GM12892 (cell line): ENCODE data around the gene KLHL35.

Experiments used
- POLR2A ChIP-seq: IDR thresholded peaks from 2 replicates; pipeline ENCODE4 v1.6.1; 2011; ENCODE audit warnings: low read depth, low read length, control low read depth
- POLR2AphosphoS5 ChIP-seq: IDR thresholded peaks from 2 replicates; pipeline ENCODE4 v1.6.1; 2011; ENCODE audit warnings: low read depth, low read length, control low read depth
- TAF1 ChIP-seq: IDR thresholded peaks from 2 replicates; pipeline ENCODE4 v1.6.1; 2011; ENCODE audit warnings: low read depth, mild to moderate bottlenecking, control low read depth, low read length, borderline replicate concordance

GRCh38 chr11:75408957-75409219 is 24.1 kb downstream of the KLHL35 start:
- no peak for TF ChIP-seq TAF1
- TF ChIP-seq POLR2A, result no peak
- no peak for TF ChIP-seq POLR2AphosphoS5
